GM18517 (cell line): ENCODE results near the gene LRRFIP2.
"Not testable (repeated sequence)": the region's sequence is repeated elsewhere in the genome, so short reads cannot be mapped to it uniquely, and the experiment has no call there.

Source experiments
- ATAC-seq: cut with Tn5 transposase; IDR thresholded peaks from one replicate; pipeline ENCODE4 v1.9.1; 2021; ENCODE audit warnings: mild to moderate bottlenecking, moderate library complexity; ENCODE audit not compliant: unreplicated experiment

Gene LRRFIP2

GRCh38 chr3:37145611-37146010, 28.8 kb downstream of the LRRFIP2 start:
- ATAC-seq, result no peak

- no peak for ATAC-seq
Measured at GRCh38 chr3:37144806-37145205, 29.6 kb downstream of the LRRFIP2 start.

GRCh38 chr3:37143821-37144220, 30.6 kb downstream of the LRRFIP2 start:
- ATAC-seq, result no peak

- no peak for ATAC-seq
Measured at GRCh38 chr3:37141676-37142075, 32.7 kb downstream of the LRRFIP2 start.

- no peak for ATAC-seq
Measured at GRCh38 chr3:37140899-37141541, 33.4 kb downstream of the LRRFIP2 start.

- no peak for ATAC-seq
Measured at GRCh38 chr3:37139567-37140052, 34.8 kb downstream of the LRRFIP2 start.

GRCh38 chr3:37138816-37139215, 35.6 kb downstream of the LRRFIP2 start:
- ATAC-seq, result no peak

GRCh38 chr3:37137516-37137915, 36.9 kb downstream of the LRRFIP2 start:
- no peak for ATAC-seq

GRCh38 chr3:37136067-37136466, 38.3 kb downstream of the LRRFIP2 start:
- ATAC-seq, result no peak

- no peak for ATAC-seq
Measured at GRCh38 chr3:37135561-37135960, 38.8 kb downstream of the LRRFIP2 start.

GRCh38 chr3:37132334-37132733, 42.0 kb downstream of the LRRFIP2 start:
- no peak for ATAC-seq

- no peak for ATAC-seq
Measured at GRCh38 chr3:37131860-37132144, 42.6 kb downstream of the LRRFIP2 start.

GRCh38 chr3:37130984-37131859, 43.2 kb downstream of the LRRFIP2 start:
- ATAC-seq, result no peak

- no peak for ATAC-seq
Measured at GRCh38 chr3:37130448-37130847, 43.9 kb downstream of the LRRFIP2 start.

- ATAC-seq, result no peak
Measured at GRCh38 chr3:37129871-37130270, 44.5 kb downstream of the LRRFIP2 start.

GRCh38 chr3:37127340-37127739, 47.0 kb downstream of the LRRFIP2 start:
- ATAC-seq, result no peak

- no peak for ATAC-seq
Measured at GRCh38 chr3:37126856-37127255, 47.5 kb downstream of the LRRFIP2 start.

GRCh38 chr3:37125195-37126073, 48.9 kb downstream of the LRRFIP2 start:
- ATAC-seq, result no peak

- no peak for ATAC-seq
Measured at GRCh38 chr3:37124435-37124834, 49.9 kb downstream of the LRRFIP2 start.

- ATAC-seq, result no peak
Measured at GRCh38 chr3:37123292-37123691, 51.1 kb downstream of the LRRFIP2 start.

- not testable (repeated sequence) for ATAC-seq
Measured at GRCh38 chr3:37122069-37122468, 52.3 kb downstream of the LRRFIP2 start.
